Measurements from ENCODE around the gene AUTS2. TPM values are rescaled to one million over a fixed set of nuclear protein-coding genes. Genes with fewer than 3 reads are reported as not detected.

Gene AUTS2
- total RNA-seq, 1 experiment from 2014 or later = 38.5 TPM

GRCh38 chr7:70712942-70713341 lies 1114.7 kb downstream of the AUTS2 start:
- DNase-seq = no peak
- Histone ChIP-seq H3K9me3 (ENCODE audit: low read length) (no peaks in the 10 kb centered on the region), H3K27me3 (ENCODE audit: low read length) (no peaks in the 10 kb centered on the region), H4K20me1 (ENCODE audit: insufficient read depth, low read depth, low read length) (peaks cover 28% of the 10 kb centered on the region; the same call in 1 of the 2 replicates), H3K4me2 (ENCODE audit: low read depth, low read length, poor library complexity, severe bottlenecking) (no peak overlapping the region), H3K27ac (ENCODE audit: low read length) (no peak overlapping the region), H3K4me3 (ENCODE audit: low read length) (no peak overlapping the region), H3K36me3 (ENCODE audit: insufficient read depth, low read length) (no peaks in the 10 kb centered on the region), H3K79me2 (ENCODE audit: low read length) (peaks cover 52% of the 10 kb centered on the region), H3K4me1 (ENCODE audit: low read length) (peaks cover 14% of the 10 kb centered on the region), H2AFZ (ENCODE audit: low read length) (no peak overlapping the region), H3K9me2 (replicated peaks; ENCODE audit: insufficient read depth, low read length) (no peaks in the 10 kb centered on the region), H3K9ac (ENCODE audit: low read length) (no peak overlapping the region)

GRCh38 chr7:70714506-70715038 lies 1116.3 kb downstream of the AUTS2 start:
- Histone ChIP-seq H2AFZ (ENCODE audit: low read length) (no peak overlapping the region), H3K36me3 (ENCODE audit: insufficient read depth, low read length) (no peaks in the 10 kb centered on the region), H3K27ac (ENCODE audit: low read length) (no peak overlapping the region), H3K4me1 (ENCODE audit: low read length) (peaks cover 20% of the 10 kb centered on the region), H3K27me3 (ENCODE audit: low read length) (no peaks in the 10 kb centered on the region), H3K9me2 (replicated peaks; ENCODE audit: insufficient read depth, low read length) (no peaks in the 10 kb centered on the region), H3K9ac (ENCODE audit: low read length) (no peak overlapping the region), H3K9me3 (ENCODE audit: low read length) (no peaks in the 10 kb centered on the region), H4K20me1 (ENCODE audit: insufficient read depth, low read depth, low read length) (peaks cover 26% of the 10 kb centered on the region; the same call in 1 of the 2 replicates), H3K79me2 (ENCODE audit: low read length) (peaks cover 57% of the 10 kb centered on the region), H3K4me2 (ENCODE audit: low read depth, low read length, poor library complexity, severe bottlenecking) (no peak overlapping the region), H3K4me3 (ENCODE audit: low read length) (no peak overlapping the region)
- no peak for DNase-seq

- H3K79me2 ChIP-seq (ENCODE audit: low read length) = peaks cover 66% of the 10 kb centered on the region
- H3K9me2 ChIP-seq (replicated peaks; ENCODE audit: insufficient read depth, low read length) = no peaks in the 10 kb centered on the region
- no peak overlapping the region for H3K4me2 ChIP-seq (ENCODE audit: low read depth, low read length, poor library complexity, severe bottlenecking)
- no peaks in the 10 kb centered on the region for H3K36me3 ChIP-seq (ENCODE audit: insufficient read depth, low read length)
- H2AFZ ChIP-seq (ENCODE audit: low read length) = no peak overlapping the region
- H3K4me3 ChIP-seq (ENCODE audit: low read length) = no peak overlapping the region
- H3K9ac ChIP-seq (ENCODE audit: low read length) = no peak overlapping the region
- no peak for DNase-seq
- peaks cover 44% of the 10 kb centered on the region for H3K4me1 ChIP-seq (ENCODE audit: low read length)
- peaks cover 15% of the 10 kb centered on the region; the same call in 1 of the 2 replicates for H4K20me1 ChIP-seq (ENCODE audit: insufficient read depth, low read depth, low read length)
- no peaks in the 10 kb centered on the region for H3K9me3 ChIP-seq (ENCODE audit: low read length)
- no peak overlapping the region for H3K27ac ChIP-seq (ENCODE audit: low read length)
- no peaks in the 10 kb centered on the region for H3K27me3 ChIP-seq (ENCODE audit: low read length)
These were observed 1119.5 kb downstream of the AUTS2 start for GRCh38 chr7:70717553-70718329.

- peaks cover 71% of the 10 kb centered on the region for H3K79me2 ChIP-seq (ENCODE audit: low read length)
- no peaks in the 10 kb centered on the region for H3K9me2 ChIP-seq (replicated peaks; ENCODE audit: insufficient read depth, low read length)
- no peak overlapping the region for H3K27ac ChIP-seq (ENCODE audit: low read length)
- H3K9ac ChIP-seq (ENCODE audit: low read length) = no peak overlapping the region
- no peaks in the 10 kb centered on the region for H3K36me3 ChIP-seq (ENCODE audit: insufficient read depth, low read length)
- no peaks in the 10 kb centered on the region for H3K27me3 ChIP-seq (ENCODE audit: low read length)
- peaks cover 50% of the 10 kb centered on the region for H3K4me1 ChIP-seq (ENCODE audit: low read length)
- H4K20me1 ChIP-seq (ENCODE audit: insufficient read depth, low read depth, low read length) = peaks cover 13% of the 10 kb centered on the region; the same call in 1 of the 2 replicates
- no peaks in the 10 kb centered on the region for H3K9me3 ChIP-seq (ENCODE audit: low read length)
- no peak overlapping the region for H3K4me3 ChIP-seq (ENCODE audit: low read length)
- no peak overlapping the region for H3K4me2 ChIP-seq (ENCODE audit: low read depth, low read length, poor library complexity, severe bottlenecking)
- DNase-seq = no peak
- no peak overlapping the region for H2AFZ ChIP-seq (ENCODE audit: low read length)
These were observed 1120.8 kb downstream of the AUTS2 start for GRCh38 chr7:70719125-70719524.

- H3K4me2 ChIP-seq (ENCODE audit: low read depth, low read length, poor library complexity, severe bottlenecking) = no peak overlapping the region
- H3K36me3 ChIP-seq (ENCODE audit: insufficient read depth, low read length) = no peaks in the 10 kb centered on the region
- H3K4me1 ChIP-seq (ENCODE audit: low read length) = peaks cover 57% of the 10 kb centered on the region
- H3K9me3 ChIP-seq (ENCODE audit: low read length) = no peaks in the 10 kb centered on the region
- H3K9me2 ChIP-seq (replicated peaks; ENCODE audit: insufficient read depth, low read length) = no peaks in the 10 kb centered on the region
- H4K20me1 ChIP-seq (ENCODE audit: insufficient read depth, low read depth, low read length) = peaks cover 13% of the 10 kb centered on the region; the same call in 1 of the 2 replicates
- H3K4me3 ChIP-seq (ENCODE audit: low read length) = no peak overlapping the region
- H2AFZ ChIP-seq (ENCODE audit: low read length) = no peak overlapping the region
- no peak overlapping the region for H3K27ac ChIP-seq (ENCODE audit: low read length)
- DNase-seq = no peak
- no peaks in the 10 kb centered on the region for H3K27me3 ChIP-seq (ENCODE audit: low read length)
- H3K79me2 ChIP-seq (ENCODE audit: low read length) = peaks cover 72% of the 10 kb centered on the region
- 0 out of 2 replicates have a peak overlapping the region, but pooled peaks have one; percentile 13 for H3K9ac ChIP-seq (ENCODE audit: low read length)
These were observed 1122.1 kb downstream of the AUTS2 start for GRCh38 chr7:70720191-70720873.

GRCh38 chr7:70721500-70721899 lies 1123.2 kb downstream of the AUTS2 start:
- peaks cover 69% of the 10 kb centered on the region for H3K4me1 ChIP-seq (ENCODE audit: low read length)
- H3K9me3 ChIP-seq (ENCODE audit: low read length) = no peaks in the 10 kb centered on the region

GRCh38 chr7:70723339-70723738 lies 1125.1 kb downstream of the AUTS2 start:
- Histone ChIP-seq H3K27me3 (ENCODE audit: low read length) (no peaks in the 10 kb centered on the region), H3K4me1 (ENCODE audit: low read length) (peaks cover 69% of the 10 kb centered on the region), H3K9me3 (ENCODE audit: low read length) (no peaks in the 10 kb centered on the region), H2AFZ (ENCODE audit: low read length) (no peak overlapping the region), H3K9ac (ENCODE audit: low read length) (no peak overlapping the region), H4K20me1 (ENCODE audit: insufficient read depth, low read depth, low read length) (peaks cover 8% of the 10 kb centered on the region; the same call in 1 of the 2 replicates), H3K27ac (ENCODE audit: low read length) (no peak overlapping the region), H3K4me3 (ENCODE audit: low read length) (no peak overlapping the region), H3K9me2 (replicated peaks; ENCODE audit: insufficient read depth, low read length) (no peaks in the 10 kb centered on the region), H3K4me2 (ENCODE audit: low read depth, low read length, poor library complexity, severe bottlenecking) (no peak overlapping the region), H3K36me3 (ENCODE audit: insufficient read depth, low read length) (no peaks in the 10 kb centered on the region), H3K79me2 (ENCODE audit: low read length) (peaks cover 79% of the 10 kb centered on the region)
- DNase-seq = no peak

More at GRCh38 chr7:70721500-70721899, 1123.2 kb downstream of the AUTS2 start:
- DNase-seq = no peak
- Histone ChIP-seq H3K36me3 (ENCODE audit: insufficient read depth, low read length) (no peaks in the 10 kb centered on the region), H3K27ac (ENCODE audit: low read length) (no peak overlapping the region), H4K20me1 (ENCODE audit: insufficient read depth, low read depth, low read length) (peaks cover 13% of the 10 kb centered on the region; the same call in 1 of the 2 replicates), H3K9me2 (replicated peaks; ENCODE audit: insufficient read depth, low read length) (no peaks in the 10 kb centered on the region), H3K4me2 (ENCODE audit: low read depth, low read length, poor library complexity, severe bottlenecking) (no peak overlapping the region), H2AFZ (ENCODE audit: low read length) (no peak overlapping the region), H3K27me3 (ENCODE audit: low read length) (no peaks in the 10 kb centered on the region), H3K9ac (ENCODE audit: low read length) (no peak overlapping the region), H3K4me3 (ENCODE audit: low read length) (no peak overlapping the region), H3K79me2 (ENCODE audit: low read length) (peaks cover 79% of the 10 kb centered on the region)

GRCh38 chr7:70725448-70725847 lies 1127.2 kb downstream of the AUTS2 start:
- no peak overlapping the region for H2AFZ ChIP-seq (ENCODE audit: low read length)
- peak overlapping the region; percentile 27 for H3K4me2 ChIP-seq (ENCODE audit: low read depth, low read length, poor library complexity, severe bottlenecking)
- H3K4me3 ChIP-seq (ENCODE audit: low read length) = no peak overlapping the region
- no peak for DNase-seq
- no peak overlapping the region for H3K9ac ChIP-seq (ENCODE audit: low read length)
- H3K27ac ChIP-seq (ENCODE audit: low read length) = no peak overlapping the region
- H4K20me1 ChIP-seq (ENCODE audit: insufficient read depth, low read depth, low read length) = peaks cover 8% of the 10 kb centered on the region; the same call in 1 of the 2 replicates
- peaks cover 63% of the 10 kb centered on the region for H3K4me1 ChIP-seq (ENCODE audit: low read length)
- no peaks in the 10 kb centered on the region for H3K27me3 ChIP-seq (ENCODE audit: low read length)
- H3K79me2 ChIP-seq (ENCODE audit: low read length) = peaks cover 87% of the 10 kb centered on the region
- H3K9me3 ChIP-seq (ENCODE audit: low read length) = no peaks in the 10 kb centered on the region
- H3K36me3 ChIP-seq (ENCODE audit: insufficient read depth, low read length) = 0 out of 2 replicates have a peak, but pooled peaks cover 4% of the 10 kb centered on the region
- H3K9me2 ChIP-seq (replicated peaks; ENCODE audit: insufficient read depth, low read length) = no peaks in the 10 kb centered on the region

All from Karpas-422 (cell line).